GM18519 (cell line): Measurements from ENCODE around the gene MMRN1.

Experiments used
- ATAC-seq: cut with Tn5 transposase; IDR thresholded peaks from one replicate; pipeline ENCODE4 v1.9.1; 2021; ENCODE audit warnings: mild to moderate bottlenecking, moderate library complexity; ENCODE audit not compliant: unreplicated experiment, low FRiP score

Gene MMRN1

DNA sequence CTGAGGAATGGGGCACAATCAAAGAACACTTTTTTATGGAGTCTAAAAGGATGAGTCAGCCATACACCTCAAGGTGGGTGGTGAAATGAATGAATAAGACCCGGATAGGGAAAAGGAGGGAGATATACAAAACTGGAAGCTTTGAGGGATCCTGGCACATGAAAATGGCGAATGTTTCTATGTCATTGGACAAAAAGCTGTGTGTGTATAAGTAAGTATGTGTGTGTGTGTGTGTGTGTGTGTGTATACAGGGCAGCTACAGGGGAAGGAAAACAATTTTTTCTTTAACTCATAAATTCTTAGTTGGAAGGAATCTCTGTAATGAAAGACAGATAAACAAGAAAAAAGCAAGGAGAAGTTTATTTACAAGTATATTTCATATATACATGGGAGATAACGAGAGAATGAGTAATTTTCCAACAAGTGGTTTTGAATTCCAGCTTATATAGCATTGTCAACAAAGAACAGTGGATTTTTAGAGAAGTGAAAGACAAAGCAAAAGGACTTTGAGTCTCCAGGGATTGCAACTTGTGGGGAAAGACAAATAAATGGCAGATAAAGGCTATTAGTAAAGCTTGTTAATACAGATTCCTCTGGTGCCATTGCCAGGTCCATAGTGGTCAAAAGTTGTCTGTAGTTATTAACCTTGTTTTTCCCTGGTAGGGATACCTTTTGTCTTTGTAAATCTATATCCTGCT is 99.7 kb downstream of the MMRN1 start:
- ATAC-seq = no peak

DNA sequence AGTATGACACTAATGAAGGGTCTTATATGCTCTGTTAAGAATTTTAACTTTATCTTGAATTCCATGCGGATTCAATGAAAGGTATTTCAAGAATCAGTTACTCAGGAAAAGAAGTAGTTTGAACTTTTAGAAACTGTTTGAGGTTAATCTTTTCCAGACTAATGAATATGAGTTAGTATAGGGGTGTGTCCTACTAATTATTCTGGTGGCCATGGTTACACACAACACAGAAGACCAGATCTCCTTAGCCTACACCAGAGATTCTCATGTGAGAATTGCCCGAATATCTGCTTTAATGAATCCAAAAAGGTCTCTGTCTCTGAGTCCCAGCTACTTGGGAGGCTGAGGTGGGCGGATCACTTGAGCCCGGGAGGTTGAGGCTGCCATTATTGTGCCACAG is 100.4 kb downstream of the MMRN1 start:
- ATAC-seq = no peak

DNA sequence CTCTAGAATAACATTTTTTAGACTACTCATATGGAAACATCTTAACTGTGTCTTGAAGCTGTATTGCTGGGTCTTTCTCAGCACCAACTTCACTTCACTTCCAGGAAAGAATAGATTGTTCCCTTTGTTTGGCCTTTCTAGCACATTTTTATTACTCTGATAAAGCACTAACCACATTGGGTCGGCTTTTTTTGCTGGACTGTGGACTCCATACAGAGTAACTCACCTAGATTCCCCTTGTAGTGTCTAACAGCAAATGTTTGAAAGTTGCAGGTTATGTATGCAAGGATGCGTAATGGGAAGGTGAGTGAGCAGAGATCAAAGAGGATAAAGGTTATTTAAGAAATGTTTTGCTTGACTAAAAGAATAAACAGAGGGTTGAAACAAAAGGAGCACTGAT is 101.2 kb downstream of the MMRN1 start:
- ATAC-seq = no peak

DNA sequence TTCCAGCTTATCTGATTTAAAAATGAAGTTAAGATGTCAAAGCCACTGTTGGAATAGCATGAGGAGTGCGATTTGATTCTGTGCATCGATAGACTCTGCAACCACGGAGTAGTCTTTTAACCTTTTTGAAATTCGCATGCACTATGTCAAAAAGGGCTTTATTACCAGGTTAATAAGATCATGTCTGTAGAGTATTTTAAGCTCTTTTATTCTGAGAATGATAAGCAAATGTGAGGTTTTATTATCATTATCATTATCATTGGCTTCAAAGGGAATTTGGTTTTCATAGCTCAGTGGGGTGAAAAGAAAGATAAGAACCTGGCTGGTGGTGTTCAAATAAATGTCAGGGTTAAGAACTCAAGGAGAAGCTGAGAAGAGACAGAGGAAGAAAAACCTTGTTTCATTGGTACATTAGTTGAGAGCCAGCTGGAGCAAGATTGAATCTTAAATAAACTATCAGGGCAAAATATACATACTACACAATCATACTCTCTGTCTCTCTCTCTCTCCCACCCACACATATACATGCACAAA is 102.6 kb downstream of the MMRN1 start:
- no peak for ATAC-seq

DNA sequence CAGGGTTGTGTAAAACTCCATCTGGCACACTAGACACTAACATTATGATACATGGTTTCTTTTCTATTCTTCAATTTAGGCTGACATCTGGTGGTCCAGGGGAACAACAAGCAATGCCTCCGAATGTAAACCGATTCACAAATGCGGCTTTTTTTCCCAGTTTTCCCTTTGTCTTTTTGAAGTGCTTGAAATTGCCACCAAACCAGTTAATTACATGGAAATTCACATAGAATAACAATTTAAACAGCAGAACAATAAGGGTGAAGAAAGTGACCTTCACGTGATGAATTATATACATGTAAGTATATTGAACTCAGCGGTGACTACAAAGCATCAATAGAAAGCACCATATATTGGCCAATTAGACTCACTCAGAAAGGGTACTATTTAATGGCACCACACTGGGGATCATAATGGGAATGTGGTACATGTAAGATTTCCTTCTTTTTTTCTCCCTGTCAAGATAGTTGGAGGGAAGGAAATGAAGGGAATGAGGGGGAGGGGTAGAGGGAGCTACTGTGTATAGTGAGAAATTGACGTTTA is 103.9 kb downstream of the MMRN1 start:
- no peak for ATAC-seq

DNA sequence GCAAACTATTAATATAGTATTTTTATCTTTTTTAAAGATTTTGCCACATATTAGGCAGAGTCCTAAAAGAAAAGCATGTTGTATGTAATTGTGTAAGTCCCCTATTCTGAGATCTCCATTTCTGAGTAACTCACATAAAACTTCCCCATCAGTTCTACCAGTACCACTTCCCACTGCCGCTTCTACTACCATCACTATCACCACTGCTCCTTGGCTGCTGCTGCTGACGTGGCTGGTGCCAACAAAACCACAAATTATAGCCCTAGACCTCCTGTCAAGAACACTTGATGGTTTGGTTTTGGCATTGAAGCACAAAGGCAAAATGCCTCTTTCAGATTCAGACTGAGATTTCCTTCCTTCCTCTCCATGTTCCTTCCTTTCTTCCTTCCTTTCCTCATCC is 106.4 kb downstream of the MMRN1 start:
- no peak for ATAC-seq

DNA sequence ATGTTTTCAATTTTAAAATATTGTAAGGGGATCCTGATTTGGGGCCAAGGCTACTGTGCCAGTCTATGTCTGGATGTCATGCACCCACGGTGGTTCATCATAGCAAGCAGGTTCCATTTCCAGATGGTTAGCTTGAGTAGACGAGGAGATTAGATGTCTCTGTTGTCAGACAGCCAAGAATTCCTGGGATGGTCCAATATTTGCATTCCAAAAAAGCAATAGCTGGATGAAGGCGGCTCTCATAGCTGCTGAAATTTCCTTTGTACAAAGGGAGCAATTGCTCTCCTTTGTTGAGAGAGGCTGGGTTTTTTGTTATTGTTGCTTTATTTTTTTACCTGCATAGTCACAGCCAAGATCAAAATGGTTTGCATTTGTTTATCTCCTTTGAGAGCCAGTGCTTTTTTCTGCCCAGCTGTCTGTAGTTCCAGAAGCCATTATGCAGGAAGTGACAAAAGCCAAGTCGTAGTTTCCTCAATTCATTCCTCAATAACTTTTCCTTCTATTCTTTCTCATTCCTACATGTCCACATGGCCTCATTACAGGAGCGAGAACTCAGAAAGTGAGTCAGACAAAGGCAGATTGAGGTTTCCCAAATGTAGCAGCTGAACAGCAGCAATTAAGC is 107.9 kb downstream of the MMRN1 start:
- ATAC-seq = no peak
